GM19438 (cell line): ENCODE data around the gene SGCD.

ENCODE experiments used
- ATAC-seq: cut with Tn5 transposase; IDR thresholded peaks from one replicate; pipeline ENCODE4 v1.9.1; 2021; ENCODE audit warnings: low read depth; ENCODE audit not compliant: unreplicated experiment

SGCD gene

DNA sequence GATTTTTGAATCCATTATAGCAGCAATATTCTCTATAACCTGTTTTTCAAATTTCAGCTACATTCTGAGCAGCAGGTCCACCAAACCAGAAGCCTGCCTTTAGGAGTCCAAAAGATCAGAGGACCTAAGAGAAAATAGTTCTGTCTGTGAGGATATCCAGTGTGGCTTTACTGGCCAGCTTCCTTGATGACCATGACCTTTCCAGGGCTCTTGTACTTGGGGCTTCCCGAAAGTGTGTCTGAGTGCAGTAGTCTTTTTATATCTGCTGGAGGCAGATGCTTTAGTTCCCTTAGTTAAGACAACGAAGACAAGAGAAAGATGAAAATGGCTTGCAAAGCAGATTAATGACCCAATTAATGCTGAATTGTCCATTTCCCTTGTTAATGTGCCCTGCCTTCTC, 72.4 kb downstream of the SGCD start:
- no peak for ATAC-seq

DNA sequence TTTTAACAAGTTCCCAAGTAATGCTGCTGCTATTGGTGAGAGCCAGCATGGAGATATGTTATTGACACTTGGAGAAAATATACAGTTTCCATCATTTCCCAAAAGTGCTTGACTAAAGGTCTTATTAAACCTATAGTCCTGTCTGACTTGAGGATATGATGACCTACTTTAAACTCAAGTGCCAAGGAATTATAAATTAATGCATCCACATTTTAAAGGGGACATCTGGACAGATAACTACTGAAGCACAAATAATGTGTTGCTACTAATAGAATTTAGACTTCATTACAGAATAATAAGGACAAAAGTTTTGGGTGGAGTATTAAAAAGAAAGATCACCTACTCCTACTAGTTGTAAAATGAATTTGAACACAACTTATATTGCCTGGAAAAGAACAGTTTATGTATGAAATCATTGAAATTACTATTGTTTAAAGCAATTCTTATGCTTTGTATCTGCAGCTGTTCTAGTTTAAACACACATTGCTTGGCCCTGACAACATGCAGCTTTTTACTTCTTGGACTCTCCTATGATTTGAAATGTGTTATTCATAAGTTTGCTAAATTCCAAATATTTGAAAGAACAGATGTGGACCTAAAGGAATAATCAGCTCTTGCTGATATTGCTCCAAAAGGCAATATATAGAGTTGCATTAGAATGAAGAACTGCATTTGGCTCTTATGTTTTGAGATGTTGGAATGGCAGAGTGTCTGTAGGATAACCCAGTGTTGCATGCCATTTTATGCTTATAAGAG, 73.4 kb downstream of the SGCD start:
- no peak for ATAC-seq

DNA sequence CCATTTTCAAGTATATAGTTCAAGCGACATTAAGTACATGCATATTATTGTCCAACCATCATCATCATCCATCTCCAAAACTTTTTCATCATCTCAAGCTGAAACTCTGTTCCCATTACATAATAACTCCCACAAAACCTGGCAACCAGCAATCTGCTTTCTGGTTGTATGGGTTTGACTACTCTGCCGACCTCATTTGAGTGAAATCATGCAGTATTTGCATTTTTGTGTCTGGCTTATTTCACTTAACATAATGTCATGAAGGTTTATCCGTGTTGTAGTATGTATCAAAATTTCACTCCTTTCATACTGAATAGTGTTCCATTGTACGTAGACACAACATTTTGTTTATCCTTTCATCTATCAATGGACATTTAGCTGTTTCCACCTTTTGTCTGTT, 74.8 kb downstream of the SGCD start:
- no peak for ATAC-seq

DNA sequence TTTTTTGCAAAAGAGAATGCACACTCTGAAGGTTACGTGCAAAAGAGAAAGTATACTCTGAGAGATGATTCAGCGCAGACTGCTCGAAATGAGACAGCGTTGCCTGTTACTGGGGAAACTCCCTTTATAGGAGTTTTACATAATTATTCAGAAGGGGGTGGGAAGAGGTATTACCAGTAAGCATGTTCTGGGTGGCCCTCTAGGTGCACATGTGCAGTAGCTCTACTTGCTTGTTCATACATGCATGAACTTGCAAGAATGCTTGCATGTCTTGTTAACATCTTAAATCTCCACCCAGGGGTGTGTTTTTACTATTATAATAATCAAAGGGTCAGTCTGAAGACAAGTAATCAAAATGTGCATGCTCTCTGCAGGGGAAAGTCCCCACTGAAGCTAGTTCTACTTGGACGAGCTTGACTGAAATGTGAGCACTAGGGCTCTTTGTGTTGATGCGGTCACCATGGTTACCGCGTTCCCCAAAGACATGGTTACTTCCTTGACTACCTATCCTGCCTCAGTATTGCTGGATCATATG, 75.5 kb downstream of the SGCD start:
- peak; percentile 98 for ATAC-seq

DNA sequence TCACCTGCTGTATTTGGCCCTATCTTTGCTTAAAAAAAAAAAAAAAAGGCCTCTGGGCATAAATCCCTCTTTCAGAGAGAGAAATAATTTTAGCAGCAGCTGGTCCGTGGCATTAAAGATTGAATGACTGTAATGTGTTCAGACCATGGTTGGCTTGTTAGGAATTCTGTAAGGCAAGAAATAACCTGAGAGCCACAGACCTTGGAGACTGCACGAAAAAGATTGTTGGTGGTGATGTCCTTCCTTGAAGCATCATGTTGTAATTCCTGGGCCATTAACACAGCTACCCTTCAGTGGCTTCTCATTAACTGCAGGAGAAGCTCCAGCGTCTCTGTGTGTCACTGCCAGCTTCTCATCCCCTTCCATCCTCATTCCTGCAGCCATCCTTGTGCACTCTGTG, 79.0 kb downstream of the SGCD start:
- no peak for ATAC-seq

DNA sequence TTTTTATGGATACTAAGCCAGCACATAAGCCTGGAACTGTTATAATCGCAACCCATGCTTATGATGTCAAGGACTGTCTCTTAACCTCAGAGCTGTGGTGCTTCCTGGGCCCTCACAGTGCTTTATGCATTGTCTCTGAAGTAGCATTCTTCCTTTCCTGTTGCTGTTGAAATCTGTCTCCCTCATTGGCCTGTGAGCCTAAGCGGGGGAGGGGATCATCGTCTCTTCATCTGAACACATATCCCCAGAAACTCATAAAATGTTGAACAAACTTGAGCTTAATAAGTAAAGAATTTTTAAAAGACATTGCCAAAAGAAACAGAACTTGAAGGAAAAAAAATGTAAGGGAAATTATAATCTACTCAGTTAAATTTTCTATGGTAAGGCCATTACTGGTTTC, 80.3 kb downstream of the SGCD start:
- no peak for ATAC-seq

DNA sequence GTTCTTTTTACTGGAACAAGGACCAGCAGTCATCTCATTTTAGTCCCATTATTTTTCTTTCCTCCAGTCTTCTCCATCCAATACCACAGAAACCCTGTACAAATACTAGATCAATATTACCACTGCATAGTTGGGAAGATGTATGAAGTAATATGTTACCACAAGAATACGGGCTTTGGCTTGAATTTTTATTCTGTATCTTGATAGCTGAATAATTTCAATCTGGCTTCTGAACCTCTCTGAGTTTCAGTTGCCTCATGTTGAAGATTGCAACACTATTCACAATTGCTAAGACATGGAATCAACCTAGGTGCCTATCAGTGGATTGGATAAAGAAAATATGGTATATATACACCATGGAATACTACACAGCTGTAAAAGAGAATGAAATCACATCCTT, 82.9 kb downstream of the SGCD start:
- ATAC-seq = no peak

DNA sequence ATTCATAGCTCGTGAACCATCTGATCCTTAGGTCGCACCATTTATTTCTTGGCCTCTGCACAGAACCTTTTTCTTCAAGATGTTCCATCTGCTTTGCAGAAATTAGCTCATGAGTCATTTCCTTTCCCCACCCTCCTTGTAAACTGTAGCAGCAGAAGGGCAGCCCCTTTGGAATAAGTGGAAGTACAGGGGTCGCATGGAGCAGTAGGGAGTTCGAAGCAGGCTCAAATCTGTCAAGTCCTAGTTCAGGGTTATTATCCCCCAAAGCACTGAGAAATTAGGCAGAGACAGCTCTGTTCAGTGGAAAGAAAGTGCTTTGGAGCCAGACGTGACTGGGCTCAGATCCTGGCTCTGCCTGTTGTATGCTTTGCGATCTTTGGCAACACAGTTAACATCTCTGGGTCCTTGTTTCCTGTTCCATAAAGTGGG, 84.2 kb downstream of the SGCD start:
- ATAC-seq = no peak

DNA sequence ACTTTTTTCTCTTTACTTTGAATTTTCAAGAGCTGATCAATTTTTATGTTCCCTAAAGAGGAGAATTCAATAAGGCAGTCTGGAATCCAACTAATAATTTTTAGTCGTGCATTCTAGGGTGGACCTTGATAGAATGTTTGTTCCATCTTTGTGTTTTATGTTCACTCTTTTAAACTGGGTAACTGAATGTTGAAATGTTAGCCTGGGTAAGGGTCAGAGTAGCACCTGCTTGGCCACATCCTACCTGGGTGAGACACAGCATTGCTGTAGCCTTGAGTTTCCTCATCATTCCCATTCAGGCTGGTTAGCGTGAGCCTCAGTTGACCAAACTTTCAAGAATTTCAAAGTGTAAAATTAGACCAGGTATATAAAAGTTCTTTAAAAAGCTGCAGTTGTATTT, 85.0 kb downstream of the SGCD start:
- ATAC-seq = no peak

DNA sequence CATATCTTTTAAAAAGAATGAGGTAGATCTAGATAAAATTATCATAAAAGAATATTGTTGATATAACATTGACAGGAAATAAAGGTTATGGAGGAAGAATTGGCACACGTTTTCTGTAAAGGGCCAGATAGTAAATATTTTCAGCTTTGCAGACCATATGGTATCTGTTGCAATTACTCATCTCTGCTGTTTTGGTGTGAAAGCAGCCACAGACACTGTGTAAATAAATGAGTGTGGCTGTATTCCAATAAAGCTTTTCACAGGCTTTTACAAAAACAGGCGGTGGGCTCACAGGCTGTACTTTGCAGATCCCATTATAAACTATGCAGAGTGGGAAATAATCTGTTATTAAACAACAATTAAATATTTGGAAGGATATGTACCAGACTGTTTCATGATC, 87.4 kb downstream of the SGCD start:
- no peak for ATAC-seq

DNA sequence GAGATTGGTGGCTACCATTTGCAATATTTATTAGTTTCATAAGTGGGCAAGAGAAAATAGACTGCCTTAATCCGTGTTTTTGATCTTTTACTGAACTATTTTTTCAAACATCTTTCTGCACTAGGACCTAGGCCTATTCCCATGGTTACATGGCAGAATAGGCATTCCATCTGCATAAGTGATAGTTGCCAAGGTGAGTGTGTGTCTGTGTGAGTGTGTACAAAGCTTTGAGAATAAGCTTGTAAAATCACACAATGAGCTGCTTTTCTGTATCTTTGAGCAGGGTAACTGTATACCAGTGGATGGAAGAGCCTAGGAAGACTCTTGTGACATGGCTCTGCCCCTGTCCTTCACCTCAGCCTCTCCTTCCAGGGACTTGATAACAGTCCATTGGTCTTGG, 92.7 kb downstream of the SGCD start:
- no peak for ATAC-seq

DNA sequence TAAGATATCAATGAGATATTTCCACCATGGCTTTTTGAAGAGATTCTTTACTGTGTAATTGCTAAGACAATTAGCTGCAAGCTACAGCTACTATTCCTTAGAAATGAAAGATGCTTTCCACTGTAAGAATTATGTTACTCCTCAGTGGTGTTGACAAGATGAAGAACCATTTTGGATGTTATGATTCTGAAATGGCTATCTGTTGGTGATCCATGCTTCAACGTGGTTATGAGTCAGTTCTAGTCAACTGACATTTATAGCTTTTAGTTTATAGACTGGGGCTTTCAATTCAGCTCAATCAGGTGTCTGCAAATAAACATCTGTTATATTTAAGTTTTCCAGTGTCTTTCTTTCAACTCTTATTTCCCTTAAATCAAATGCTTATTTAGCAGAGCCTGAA, 93.7 kb downstream of the SGCD start:
- ATAC-seq = no peak

DNA sequence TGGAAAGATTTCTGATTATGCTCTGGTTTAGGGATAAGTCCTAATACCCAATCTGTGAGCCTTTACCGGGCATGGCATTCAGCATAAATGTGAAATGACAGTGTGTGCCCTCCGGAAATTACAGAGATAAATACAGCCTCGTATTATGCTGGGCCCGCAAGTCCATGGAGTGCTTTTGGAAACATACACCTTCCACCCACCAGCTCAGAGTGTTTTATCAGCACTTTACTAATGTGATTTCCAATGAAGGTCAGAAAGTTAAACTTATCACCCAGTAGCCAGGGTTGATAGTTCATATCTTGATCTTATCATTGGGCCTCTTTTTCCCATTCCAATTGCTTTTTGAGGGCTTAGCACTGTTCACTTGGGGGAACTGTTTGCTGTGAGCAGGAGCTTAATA, 94.8 kb downstream of the SGCD start:
- ATAC-seq = no peak

DNA sequence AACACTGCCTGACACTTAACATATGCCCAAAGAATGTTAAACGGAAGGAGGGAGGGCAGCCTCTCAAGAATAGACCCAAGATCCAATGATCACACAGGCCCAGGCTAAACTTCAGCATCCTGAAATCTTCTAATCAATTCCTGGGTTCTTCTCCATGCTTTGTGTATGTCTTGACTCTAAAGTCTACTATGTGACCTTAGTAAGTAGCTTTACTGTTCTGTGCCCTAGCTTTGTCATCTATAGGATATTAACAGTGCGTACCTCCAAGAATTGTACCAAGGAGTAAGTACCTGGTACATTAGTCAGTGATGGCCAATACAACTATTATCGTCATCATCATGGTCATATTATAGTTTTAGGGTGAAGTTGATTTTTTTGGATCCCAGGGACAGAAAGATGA, 96.6 kb downstream of the SGCD start:
- no peak for ATAC-seq

DNA sequence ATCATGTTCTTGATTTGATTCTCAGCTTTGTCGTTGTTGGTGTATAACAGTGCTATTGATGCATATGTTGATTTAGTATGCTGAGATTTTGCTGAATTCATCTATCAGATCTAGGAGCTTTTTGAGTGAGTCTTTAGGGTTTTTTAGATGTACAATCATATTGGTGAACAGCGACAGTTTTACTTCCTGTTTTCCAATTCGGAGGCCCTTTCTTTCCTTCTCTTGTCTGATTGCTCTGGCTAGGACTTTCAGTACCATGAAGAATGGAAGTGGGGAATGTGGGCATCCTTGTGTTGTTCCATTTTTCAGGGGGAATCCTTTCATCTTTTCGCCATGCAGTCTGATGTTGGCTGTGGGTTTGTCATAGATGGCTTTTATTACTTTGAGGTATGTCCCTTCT, 100.4 kb downstream of the SGCD start:
- ATAC-seq = no peak

DNA sequence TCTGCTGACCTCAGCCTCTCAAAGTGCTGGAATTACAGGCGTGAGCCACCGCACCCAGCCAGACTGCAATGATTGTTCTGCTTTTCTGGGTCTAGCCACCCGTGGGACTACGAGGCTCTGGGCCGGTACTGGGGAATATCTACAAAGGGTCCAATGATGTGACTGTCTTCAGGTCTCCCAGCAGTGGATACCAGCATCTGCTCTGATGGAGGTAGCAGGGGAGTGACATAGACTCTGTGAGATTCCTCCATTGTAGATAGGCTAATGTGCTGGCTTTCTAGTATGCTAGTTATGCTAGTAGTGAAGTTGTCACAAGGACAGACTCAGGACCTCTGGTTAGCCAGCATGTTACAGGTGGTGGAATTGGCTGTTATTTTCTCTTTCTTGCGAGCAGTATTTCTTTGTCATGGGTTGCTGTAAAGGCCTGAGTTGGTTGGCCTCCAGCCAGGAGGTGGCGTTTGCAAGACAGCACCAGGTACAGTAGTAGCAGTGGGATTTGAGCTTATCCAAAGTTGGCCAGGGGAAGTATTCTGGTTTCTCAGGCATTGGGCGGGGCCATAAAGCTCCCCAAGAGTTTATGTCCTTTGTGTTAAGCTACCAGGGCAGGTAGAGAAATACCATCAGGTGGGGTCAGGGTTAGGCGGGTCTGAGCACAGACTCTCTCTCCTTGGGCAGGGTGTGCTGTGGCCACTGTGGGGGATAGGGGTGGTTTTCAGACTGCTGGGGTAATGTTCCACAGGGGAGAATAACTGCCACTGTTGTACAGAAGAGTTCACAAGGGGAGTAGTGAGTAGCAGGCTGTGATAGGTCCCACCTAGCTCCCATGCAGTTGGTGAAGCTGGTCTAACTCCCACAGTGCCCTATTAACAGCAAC, 105.2 kb downstream of the SGCD start:
- no peak for ATAC-seq

DNA sequence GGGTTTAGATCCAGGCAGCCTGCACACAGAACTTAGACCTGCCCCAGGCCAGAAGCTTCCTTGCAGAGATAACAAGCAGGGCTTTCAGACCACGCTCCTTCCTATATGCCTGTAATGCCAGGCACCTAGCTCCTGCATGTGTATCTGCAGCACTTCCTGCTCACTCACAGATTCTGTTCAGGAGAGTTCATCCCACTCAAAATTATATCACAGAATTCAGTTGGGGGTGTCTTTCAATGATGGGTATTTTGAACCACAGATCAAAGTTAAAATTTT, 105.8 kb downstream of the SGCD start:
- ATAC-seq = no peak

DNA sequence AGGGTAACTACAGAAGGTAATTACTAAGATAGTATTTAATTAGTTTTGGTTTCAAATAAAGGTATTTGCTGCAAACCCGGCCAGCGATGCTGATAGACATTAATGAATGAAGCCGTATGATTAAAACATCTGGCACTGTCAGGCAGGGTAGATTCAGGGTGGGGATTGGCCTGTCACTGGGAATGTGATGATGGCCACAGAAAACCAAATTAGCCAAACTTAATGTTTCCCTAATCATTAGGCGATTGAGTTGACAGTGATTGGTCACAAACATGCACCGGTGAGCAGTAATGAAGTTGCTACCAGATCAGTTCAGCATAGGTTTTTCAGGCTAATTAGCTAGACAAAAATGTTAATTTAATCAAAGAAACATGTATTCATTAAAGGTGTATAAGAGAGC, 107.5 kb downstream of the SGCD start:
- no peak for ATAC-seq

DNA sequence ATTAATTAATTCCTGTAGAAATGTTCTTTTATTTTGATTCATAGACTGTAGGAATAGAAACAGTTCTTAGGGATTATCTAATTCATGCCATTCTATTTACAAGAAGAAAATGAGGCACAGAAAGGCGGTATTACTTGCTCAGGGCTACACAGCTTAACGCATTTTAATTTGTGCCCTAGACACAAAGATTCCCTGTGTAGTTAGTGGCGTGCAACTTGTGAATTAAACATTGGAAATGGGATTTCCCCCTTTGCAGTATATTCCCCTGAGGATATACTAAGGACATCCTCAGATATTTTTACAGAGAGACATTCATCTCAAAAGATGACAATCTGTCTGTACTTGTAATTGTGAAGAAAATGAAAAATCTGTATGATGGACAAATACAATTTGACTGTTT, 108.1 kb downstream of the SGCD start:
- no peak for ATAC-seq

DNA sequence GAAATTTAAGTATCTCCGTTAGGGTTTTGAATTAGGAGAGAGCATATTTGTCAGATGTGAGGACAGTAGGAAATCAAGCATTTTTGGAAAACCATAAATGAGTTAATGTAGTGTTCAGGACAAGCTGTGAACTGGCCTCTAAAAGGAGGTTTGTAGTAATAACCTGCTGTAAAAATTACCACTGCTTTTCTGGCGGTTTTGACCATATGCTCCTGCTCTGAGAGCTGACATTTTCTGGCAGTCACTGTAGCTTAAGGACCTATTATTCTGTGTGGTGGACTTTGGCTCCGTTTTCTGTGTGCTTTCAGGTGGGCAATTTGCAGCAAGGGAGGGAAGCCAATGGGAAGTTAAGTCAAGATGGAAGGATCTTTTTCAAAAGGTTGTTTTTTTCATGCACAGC, 111.1 kb downstream of the SGCD start:
- no peak for ATAC-seq

DNA sequence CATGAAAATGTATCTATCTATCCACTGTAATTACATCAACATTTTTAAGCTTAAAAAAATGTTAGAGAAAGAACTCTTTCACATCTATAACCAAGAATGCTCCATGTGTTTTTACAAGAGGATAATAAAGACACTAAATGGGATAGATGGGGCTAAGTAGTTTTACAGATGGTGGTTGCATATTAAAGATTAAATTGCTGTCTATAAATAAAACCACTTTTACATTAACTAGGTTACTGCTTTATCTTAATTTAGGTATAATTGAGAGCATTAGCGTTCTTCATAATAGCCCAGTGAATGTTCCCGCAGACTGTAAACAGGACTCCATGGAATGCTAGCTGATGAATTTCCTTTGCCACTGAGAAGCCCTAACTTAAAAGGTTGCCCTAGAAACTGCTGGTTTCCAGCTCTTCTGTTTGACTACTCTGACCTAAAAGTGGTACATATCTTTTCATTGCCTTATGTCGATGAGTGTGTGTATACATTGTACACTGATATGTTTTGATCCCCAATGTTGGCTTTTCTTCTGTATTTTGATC, 117.9 kb downstream of the SGCD start:
- ATAC-seq = no peak

DNA sequence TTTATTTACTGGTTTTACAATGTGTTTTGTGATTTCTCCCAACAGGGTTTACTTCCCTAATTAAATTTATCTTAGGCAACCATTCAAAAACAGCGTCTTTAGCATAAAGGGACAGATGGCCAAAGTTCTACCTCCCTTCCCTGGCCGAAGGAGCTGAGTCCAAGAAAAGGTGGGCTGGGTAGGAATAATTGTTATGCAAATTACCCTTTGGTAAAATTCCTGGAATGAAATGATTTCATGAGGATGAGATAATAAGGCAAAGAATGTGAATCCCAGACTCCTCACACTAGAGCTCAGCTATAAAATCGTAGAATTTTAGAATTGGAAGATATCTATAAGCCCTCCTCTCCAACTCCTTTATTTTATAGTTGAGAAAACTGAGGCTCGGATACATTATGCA, 119.6 kb downstream of the SGCD start:
- no peak for ATAC-seq
